GM18907 (cell line): ENCODE results near the gene ZFP92.
"Not testable (repeated sequence)": the region's sequence is repeated elsewhere in the genome, so short reads cannot be mapped to it uniquely, and the experiment has no call there.

Experiments
- ATAC-seq: cut with Tn5 transposase; IDR thresholded peaks from one replicate; pipeline ENCODE4 v1.9.1; 2021; ENCODE audit warnings: mild to moderate bottlenecking, moderate library complexity; ENCODE audit not compliant: unreplicated experiment

The ZFP92 gene

DNA sequence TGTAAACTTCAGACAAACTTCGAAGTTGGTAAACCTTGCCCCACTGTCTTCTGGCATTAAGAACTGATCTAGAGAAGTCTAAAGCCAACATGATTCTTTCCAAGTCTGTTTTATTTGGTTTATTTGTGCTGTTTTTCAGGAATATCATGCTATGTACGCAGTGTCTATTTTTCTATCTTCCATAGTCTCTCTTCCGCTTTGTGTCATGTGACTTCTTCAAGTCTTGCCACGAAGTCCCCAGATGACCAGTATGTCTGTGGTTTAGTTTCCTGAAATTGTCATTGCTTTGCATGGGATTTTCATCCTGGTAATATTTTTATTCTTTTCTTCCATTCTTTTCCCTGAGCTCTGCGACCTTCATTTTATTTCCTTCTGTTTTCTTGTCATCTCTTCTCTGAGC, 25.2 kb upstream of the ZFP92 start:
- ATAC-seq: no peak

GRCh38 chrX:153387345-153387744, 23.9 kb upstream of the ZFP92 start:
- no peak for ATAC-seq

GRCh38 chrX:153387987-153388721, 23.1 kb upstream of the ZFP92 start:
- no peak for ATAC-seq

DNA sequence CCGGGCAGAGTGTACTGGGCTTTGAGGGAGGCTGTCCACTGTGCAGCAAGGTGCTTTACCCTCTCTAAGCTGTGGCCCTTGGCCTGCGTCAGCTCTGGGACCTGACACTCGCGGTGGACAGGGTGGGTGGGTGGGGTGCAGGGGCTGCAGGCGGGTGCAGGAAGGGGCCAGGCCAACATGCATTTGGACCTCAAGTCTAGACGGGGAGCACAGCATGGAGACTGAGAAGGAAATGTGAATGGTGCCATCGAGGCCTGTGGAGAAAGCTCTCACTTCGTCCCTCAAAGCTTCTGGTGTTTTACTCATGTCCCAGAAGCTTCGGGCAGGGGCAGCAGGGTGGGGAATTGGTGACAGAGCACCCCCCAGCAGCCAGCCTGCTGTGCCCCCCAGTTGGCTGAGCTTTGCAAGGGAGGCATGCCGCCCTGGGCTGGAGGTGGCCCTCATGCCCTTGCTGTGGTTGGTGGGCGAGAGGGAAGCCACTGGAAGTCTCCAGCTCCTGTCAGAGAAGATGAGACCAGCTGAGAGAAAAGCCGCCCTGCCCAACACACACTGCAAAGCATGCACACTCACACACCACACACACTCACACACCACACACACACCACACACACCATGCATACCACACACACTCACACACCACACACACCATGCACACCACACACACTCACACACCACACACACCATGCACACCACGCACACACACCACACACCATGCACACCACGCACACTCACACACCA, 22.4 kb upstream of the ZFP92 start:
- ATAC-seq: no peak

- ATAC-seq: not testable (repeated sequence)
These were observed 21.9 kb upstream of the ZFP92 start for GRCh38 chrX:153389460-153389768.

DNA sequence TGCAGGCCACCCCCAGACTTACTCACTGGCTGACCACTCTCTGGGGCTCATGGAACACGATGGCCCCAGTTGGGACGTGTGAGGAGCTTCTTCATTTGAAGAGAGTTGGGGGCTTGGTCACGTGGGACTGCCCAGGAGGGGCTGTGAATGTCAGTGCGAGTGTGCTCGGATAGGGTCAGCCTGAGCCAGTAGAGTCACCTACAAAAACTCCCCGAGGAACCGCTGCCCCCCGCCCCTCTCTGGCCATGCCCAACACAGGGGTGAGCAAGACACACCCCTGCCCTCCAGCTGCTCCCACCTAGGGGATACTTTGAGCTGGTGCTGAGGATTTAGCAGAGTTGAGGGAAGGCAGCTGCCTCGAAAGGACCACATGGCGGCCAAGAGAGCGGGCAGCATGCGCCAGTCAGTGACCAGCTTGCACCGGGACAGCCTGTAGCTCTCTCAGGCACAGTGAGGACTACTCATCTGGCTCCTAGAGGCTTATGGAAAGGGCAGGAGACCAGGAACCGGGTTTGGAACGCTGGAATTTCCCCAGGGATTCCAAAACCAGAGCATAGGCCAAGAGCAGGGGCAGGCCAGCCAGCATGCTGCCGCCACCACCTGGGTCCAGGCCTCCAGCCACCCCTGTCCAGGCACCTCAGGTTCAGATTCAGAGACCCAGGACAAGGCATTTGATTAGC, 18.5 kb upstream of the ZFP92 start:
- ATAC-seq: no peak

DNA sequence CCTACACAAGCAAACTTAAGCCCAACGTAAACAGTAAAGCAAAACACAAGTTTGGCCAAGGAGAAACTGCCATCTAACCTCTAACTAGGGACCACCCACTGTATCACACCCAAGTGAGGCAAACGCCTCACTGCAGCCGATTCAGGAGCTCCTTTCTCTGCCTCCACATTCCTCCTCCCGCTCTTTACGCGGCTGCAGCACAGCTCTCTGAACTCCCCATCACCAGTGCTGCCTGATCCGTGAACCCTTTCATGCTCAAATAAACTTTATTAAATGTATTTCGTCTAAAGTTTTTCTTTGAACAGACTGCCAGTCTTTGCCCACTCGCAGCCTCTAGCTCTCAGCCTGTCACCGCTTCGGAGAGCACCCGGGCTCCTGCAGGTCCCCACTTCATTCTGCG, 16.7 kb upstream of the ZFP92 start:
- no peak for ATAC-seq

- ATAC-seq: no peak
These were observed 15.5 kb upstream of the ZFP92 start for GRCh38 chrX:153395613-153396319.

DNA sequence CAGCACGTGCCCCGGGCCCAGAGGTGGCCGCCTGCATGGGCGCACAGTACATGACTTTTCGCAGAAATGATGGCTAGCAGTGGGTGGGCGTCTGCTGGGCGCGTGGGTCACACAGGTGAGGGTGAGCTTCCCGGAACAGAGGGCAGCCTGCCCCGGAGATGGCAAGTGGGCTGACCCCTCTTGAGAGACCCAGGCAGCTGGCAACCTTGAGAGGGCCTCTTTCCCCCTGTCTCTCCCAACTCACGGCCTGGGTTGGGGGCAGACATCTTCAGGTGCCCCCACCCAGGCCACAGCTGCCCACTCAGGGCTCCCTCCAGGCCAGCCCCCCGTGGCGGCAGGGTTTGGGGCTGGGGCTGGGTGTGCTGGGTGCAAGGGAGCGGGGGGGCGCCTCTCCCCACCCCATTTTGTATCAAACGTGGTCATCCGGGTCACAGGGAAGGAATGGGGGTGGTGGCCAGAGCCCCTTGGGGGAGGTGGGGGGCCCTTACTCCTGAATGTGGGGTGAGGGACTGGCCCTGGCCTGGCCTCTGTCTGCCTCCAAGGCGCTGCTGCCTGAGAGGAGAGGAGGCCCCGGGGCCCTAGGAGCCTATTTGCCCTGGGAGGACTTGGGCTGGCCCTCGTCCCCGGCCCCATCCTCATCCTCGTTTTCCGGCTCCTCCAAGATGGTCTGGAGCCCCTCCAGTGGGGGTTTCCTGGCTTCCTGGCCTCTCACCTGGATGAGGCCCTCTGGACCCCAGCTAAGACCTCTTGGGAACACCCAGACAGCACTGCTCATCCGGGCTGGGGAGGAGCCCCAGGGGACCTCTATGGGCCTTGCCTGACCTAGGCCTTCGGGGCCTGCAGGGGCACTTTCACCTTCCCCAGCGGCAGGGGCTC, 14.7 kb upstream of the ZFP92 start:
- no peak for ATAC-seq

GRCh38 chrX:153397256-153397960, 13.9 kb upstream of the ZFP92 start:
- no peak for ATAC-seq

GRCh38 chrX:153398275-153398960, 12.9 kb upstream of the ZFP92 start:
- no peak for ATAC-seq

DNA sequence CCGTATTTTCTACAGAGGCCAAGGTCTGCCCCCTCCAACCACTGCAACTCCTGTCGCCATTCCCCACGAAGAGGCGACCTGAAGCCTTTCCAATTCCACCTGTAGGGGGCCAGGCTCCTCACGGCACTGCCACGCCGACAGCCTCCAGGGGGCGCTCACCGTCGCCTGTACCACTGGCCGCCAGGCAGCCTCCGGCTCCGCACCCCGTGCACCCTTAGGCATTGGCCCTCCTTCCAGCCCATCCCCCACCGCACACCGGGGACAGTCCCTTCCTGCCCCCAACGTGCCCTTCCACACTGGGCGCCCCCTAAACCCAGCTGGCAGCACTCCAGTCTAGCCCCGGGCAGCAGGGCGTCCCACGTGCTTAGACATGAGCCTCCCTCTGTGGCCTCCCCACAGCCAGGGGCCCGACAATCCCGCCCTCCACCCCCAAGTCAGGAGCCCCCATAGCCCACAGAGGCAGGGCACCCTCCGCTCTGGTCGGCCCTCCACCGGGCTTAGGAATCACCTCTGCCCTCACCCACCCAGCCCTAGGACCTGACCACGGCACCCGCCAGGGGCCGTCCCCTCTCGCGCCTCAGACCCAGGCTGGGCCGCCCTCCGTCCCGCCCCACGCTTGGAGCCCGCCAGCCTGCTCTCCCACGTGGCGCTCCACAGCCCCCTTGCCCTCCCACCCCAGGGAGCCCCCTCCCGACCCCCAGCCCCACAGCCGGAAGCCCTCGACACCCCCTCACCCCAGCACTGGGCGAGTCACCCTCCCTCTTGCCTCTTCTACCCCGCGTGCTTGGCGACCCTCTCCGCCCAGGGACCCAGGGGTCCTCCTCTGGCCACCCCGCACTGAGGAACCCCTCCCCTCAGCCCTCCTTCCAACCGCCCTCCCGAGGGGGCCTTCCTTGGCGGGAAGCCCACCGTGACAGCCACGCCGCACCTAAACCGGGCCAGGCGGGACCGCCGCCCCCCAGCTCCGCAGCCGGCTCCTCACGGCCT, 10.8 kb upstream of the ZFP92 start:
- no peak for ATAC-seq

- ATAC-seq: no peak
These were observed 10.0 kb upstream of the ZFP92 start, which contains the start of gene PNMA6E for GRCh38 chrX:153401133-153401764. TSS of gene PNMA6E (minus strand) at chrX:153401350. CDS start at chrX:153398849, 2,501 bp downstream.

- ATAC-seq: not testable (repeated sequence)
These were observed 6.9 kb upstream of the ZFP92 start for GRCh38 chrX:153404333-153404732.

- no peak for ATAC-seq
These were observed 5.8 kb upstream of the ZFP92 start for GRCh38 chrX:153405426-153405825.

DNA sequence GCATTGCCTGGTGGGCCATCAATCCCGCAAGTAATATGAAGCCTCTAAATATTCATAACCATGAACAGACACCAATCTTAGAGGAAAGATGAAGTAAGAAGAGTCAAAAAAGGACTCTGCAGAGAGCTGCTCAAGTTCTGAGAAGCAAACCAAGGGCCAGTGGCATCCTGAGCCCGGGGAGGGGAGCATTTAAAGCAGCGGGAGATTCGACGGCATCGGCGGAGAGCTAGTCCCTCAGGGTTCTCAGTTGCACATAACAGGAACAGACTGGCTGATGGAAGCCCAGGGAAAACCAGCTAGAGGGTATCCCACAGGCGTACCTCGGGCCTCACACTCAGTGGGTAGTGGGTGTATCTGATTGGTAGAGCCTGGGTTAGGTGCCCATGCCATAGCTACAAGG, 5.3 kb upstream of the ZFP92 start:
- ATAC-seq: no peak

- ATAC-seq: no peak
These were observed 4.4 kb upstream of the ZFP92 start for GRCh38 chrX:153406903-153407302.

DNA sequence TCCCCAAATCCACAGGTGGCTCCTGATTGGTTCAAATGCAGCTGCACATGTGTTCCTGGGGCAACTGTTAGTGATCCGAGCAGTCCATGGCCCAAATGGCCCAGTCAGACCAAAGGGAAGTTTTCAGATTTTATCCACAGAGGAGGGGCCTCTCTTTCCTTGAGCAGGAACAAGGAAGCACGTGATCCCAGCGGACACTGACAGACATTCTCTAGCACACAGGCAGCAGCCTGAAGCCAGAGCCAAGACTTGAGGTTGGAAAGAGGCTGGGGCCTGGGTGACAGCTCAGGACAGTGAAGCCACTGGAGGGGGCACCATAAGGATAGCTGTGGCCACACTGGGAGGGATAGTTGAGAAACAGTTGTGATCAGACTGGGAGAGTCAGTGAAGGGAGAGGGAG, 3.5 kb upstream of the ZFP92 start:
- no peak for ATAC-seq
